Measurements from ENCODE around the gene TULP4. TPM values are rescaled to one million over a fixed set of nuclear protein-coding genes. Genes with fewer than 3 reads are reported as not detected.
A peak's percentile ranks its signal among the peaks of the same experiment; 100 is the strongest.

Gene TULP4
- total and polyA plus RNA-seq, 7 experiments from 2014 or later, result 33.3 to 79.0 (median 51.8) TPM

DNA sequence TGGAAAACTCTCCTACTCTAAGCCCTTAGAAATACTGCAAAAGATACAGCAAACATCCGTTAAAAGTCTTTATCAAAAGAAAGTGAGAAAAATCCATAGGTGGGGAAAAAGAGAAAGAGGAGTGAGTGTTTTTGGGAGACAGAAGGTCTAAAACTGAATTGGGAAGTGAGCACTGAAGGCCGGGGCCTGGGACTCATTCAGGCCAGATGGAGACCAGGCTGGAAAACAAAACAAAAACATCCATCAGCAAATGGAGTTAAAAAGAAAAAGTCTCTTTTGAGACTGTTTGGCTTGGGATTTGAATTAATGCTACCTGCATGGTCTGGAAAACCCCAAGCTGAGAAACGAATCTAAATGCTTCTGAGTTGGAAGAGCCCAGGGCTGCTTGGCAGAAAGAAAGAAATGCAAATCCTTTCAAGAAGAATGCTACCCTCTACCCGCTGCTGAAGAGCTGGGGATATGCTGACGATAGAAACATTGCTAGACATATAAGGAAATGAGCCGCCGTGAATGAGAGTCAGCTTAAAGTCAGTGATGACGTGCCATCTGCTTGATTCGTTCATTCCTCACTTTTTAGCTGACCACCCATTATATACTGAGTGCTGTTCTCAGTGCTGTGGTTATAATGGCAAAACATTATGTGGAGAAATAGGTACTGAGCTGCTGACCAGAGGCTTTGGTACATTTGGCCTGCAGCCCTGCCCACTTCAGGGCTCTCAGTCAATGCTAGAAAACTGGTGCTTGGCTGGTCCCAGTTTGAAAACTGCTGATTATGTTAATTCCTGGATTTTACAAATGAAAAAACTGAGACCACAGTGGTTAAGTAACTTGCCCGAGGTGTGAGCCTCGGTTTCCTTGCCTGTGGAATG lies 28.0 kb upstream of the TULP4 start:
- peak in 1 of 9 donors; percentile 8 for DNase-seq
- peak overlapping the region in 2 of 10 donors; percentile 30 to 48 for H3K4me3 Mint-ChIP-seq
- Histone ChIP-seq H3K27ac (ENCODE audit: low read depth, low read length) (no peak overlapping the region), H3K27me3 (ENCODE audit: control insufficient read depth in 2 of 2, insufficient read depth in 2 of 2, low read length in 2 of 2) (no peaks in the 10 kb centered on the region), H3K9me3 (ENCODE audit: control insufficient read depth in 2 of 3, low read length in 3 of 3) (no peaks in the 10 kb centered on the region), H3K4me1 (ENCODE audit: control insufficient read depth in 2 of 2, insufficient read depth in 2 of 2, low read length in 2 of 2) (peaks cover 13 to 40% of the 10 kb centered on the region in 2 donors), H3K36me3 (ENCODE audit: control insufficient read depth in 2 of 3, insufficient read depth in 3 of 3, low read length in 3 of 3) (no peaks in the 10 kb centered on the region), H3K4me3 (ENCODE audit: low read length) (no peak overlapping the region)
- CTCF ChIA-PET, result interaction anchor here (1.4 kb wide), 1 partner anchor 63 kb away, joined by 3 read pairs; no protein-coding TSS in a partner anchor
- peaks cover 0 to 13% (median 4%) of the 10 kb centered on the region in 5 donors for H3K36me3 Mint-ChIP-seq
- no peaks in the 10 kb centered on the region for H3K9me3 Mint-ChIP-seq
- no peaks in the 10 kb centered on the region for H3K27me3 Mint-ChIP-seq
- peaks cover 19 to 64% (median 40%) of the 10 kb centered on the region in 7 donors for H3K4me1 Mint-ChIP-seq
- POLR2A ChIA-PET, result interaction anchor here (0.7 to 1.3 kb wide), 2 partner anchors 9 to 50 kb away, joined by 3 read pairs; no protein-coding TSS in a partner anchor
- intact Hi-C loops (cut with micrococcal nuclease), result no loop called here
- peak overlapping the region in 8 of 9 donors; percentile 7 to 82 (median 63) for H3K27ac Mint-ChIP-seq
- peak; percentile 64 for ATAC-seq

DNA sequence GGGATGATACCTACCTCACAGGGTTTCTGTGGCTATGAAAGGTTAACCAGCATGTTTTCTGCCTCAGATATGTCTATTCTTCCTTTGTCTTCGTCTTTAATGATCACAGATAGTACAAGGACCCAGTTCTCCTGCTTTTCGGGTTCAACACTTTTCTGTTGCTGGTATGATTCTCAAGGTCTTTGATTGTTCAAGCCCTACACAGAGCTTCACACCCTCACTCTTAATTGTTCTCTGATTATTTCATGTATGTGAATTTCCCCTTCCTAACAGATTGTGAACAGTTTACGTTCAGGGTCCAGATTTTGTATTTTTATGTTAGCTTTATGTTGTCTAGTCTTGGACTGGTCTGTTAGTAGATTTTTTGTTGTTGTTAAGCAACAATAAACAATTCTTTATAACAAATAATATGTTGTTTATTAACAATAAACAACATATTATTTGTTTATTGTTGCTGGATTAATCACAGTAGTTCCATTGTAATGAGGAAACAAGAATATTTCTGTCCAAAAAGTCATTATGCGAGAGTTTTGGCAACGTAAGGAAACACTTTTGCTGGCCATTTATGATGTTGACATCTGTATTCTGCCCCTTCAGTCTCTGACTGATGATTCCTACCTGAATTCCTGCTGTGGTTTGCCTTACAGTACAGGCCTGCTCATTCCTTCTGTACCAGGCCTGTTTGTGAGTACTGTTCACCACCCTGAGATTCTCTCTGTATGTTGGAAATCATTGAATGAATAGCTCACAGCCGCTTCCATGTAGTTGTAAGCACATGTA lies 27.2 kb upstream of the TULP4 start:
- Histone ChIP-seq H3K4me3 (ENCODE audit: low read length) (no peak overlapping the region), H3K9me3 (ENCODE audit: control insufficient read depth in 2 of 3, low read length in 3 of 3) (no peaks in the 10 kb centered on the region), H3K27me3 (ENCODE audit: control insufficient read depth in 2 of 2, insufficient read depth in 2 of 2, low read length in 2 of 2) (no peaks in the 10 kb centered on the region), H3K36me3 (ENCODE audit: control insufficient read depth in 2 of 3, insufficient read depth in 3 of 3, low read length in 3 of 3) (no peaks in the 10 kb centered on the region), H3K27ac (ENCODE audit: low read depth, low read length) (no peak overlapping the region), H3K4me1 (ENCODE audit: control insufficient read depth in 2 of 2, insufficient read depth in 2 of 2, low read length in 2 of 2) (peaks cover 18 to 47% of the 10 kb centered on the region in 2 donors)
- no peak for ATAC-seq
- peak overlapping the region in 1 of 10 donors; percentile 5 for H3K4me3 Mint-ChIP-seq
- H3K4me1 Mint-ChIP-seq, result peaks cover 23 to 72% (median 47%) of the 10 kb centered on the region in 7 donors
- DNase-seq, result no peak
- intact Hi-C loops (cut with micrococcal nuclease), result no loop called here
- H3K27ac Mint-ChIP-seq, result peak overlapping the region in 3 of 9 donors; percentile 50 to 54 (median 50)
- peaks cover 0 to 15% (median 4%) of the 10 kb centered on the region in 5 donors for H3K36me3 Mint-ChIP-seq
- ChIA-PET CTCF (interaction anchor here (0.6 to 1.4 kb wide), 3 partner anchors 42 to 1732 kb away, joined by 3 to 4 read pairs (median 3); no protein-coding TSS in a partner anchor), POLR2A (interaction anchor here (0.7 to 1.3 kb wide), 2 partner anchors 10 to 51 kb away, joined by 3 read pairs; no protein-coding TSS in a partner anchor)
- no peaks in the 10 kb centered on the region for H3K9me3 Mint-ChIP-seq
- H3K27me3 Mint-ChIP-seq, result no peaks in the 10 kb centered on the region

DNA sequence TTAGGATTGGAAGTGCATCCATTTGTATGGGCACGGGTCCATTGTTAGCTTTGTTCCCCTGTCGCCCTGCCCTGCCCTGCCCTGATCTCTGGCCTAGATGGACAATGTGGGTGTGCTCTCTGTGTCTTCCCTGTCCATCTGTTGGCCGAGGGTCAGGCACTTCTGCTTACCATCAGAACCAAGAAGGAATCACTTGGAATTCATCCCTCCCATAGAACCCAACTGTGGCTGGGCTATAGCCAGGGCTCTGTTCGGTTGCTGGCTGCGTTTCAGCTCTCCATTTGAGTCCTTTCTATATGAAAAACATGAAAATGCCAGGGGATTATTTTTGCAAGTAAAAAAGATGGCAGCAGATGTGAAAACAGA lies 26.6 kb upstream of the TULP4 start:
- CTCF ChIA-PET, result interaction anchor here (0.6 to 1.3 kb wide), 2 partner anchors 64 to 1731 kb away, joined by 3 read pairs; no protein-coding TSS in a partner anchor
- Mint-ChIP-seq H3K36me3 (peaks cover 0 to 12% (median 4%) of the 10 kb centered on the region in 5 donors), H3K4me1 (peaks cover 29 to 75% (median 53%) of the 10 kb centered on the region in 7 donors), H3K27ac (peak overlapping the region in 4 of 9 donors; percentile 41 to 50 (median 48)), H3K9me3 (no peaks in the 10 kb centered on the region), H3K27me3 (no peaks in the 10 kb centered on the region), H3K4me3 (peak overlapping the region in 1 of 10 donors; percentile 5)
- intact Hi-C loops (cut with micrococcal nuclease), result no loop called here
- Histone ChIP-seq H3K9me3 (ENCODE audit: control insufficient read depth in 2 of 3, low read length in 3 of 3) (no peaks in the 10 kb centered on the region), H3K27me3 (ENCODE audit: control insufficient read depth in 2 of 2, insufficient read depth in 2 of 2, low read length in 2 of 2) (no peaks in the 10 kb centered on the region), H3K27ac (ENCODE audit: low read depth, low read length) (no peak overlapping the region), H3K4me1 (ENCODE audit: control insufficient read depth in 2 of 2, insufficient read depth in 2 of 2, low read length in 2 of 2) (peaks cover 22 to 51% of the 10 kb centered on the region in 2 donors), H3K36me3 (ENCODE audit: control insufficient read depth in 2 of 3, insufficient read depth in 3 of 3, low read length in 3 of 3) (no peaks in the 10 kb centered on the region), H3K4me3 (ENCODE audit: low read length) (no peak overlapping the region)
- DNase-seq (no peak), ATAC-seq (no peak)
- POLR2A ChIA-PET, result no interaction called here

- Histone ChIP-seq H3K4me1 (ENCODE audit: control insufficient read depth in 2 of 2, insufficient read depth in 2 of 2, low read length in 2 of 2) (peaks cover 22 to 57% of the 10 kb centered on the region in 2 donors), H3K27me3 (ENCODE audit: control insufficient read depth in 2 of 2, insufficient read depth in 2 of 2, low read length in 2 of 2) (no peaks in the 10 kb centered on the region), H3K9me3 (ENCODE audit: control insufficient read depth in 2 of 3, low read length in 3 of 3) (no peaks in the 10 kb centered on the region), H3K4me3 (ENCODE audit: low read length) (no peak overlapping the region), H3K36me3 (ENCODE audit: control insufficient read depth in 2 of 3, insufficient read depth in 3 of 3, low read length in 3 of 3) (no peaks in the 10 kb centered on the region), H3K27ac (ENCODE audit: low read depth, low read length) (no peak overlapping the region)
- intact Hi-C loops (cut with micrococcal nuclease), result no loop called here
- POLR2A ChIA-PET, result interaction anchor here (0.6 kb wide), 1 partner anchor 42 kb away, joined by 3 read pairs; no protein-coding TSS in a partner anchor
- peaks cover 0 to 12% (median 4%) of the 10 kb centered on the region in 5 donors for H3K36me3 Mint-ChIP-seq
- CTCF ChIA-PET, result interaction anchor here (1.3 kb wide), 1 partner anchor 65 kb away, joined by 3 read pairs; no protein-coding TSS in a partner anchor
- H3K27ac Mint-ChIP-seq, result peak overlapping the region in 2 of 9 donors; percentile 5 to 50
- H3K4me3 Mint-ChIP-seq, result no peak overlapping the region
- H3K27me3 Mint-ChIP-seq, result no peaks in the 10 kb centered on the region
- H3K4me1 Mint-ChIP-seq, result peaks cover 32 to 80% (median 61%) of the 10 kb centered on the region in 7 donors
- H3K9me3 Mint-ChIP-seq, result no peaks in the 10 kb centered on the region
- ATAC-seq (no peak), DNase-seq (no peak)
Observed at GRCh38 chr6:158286413-158286812, 25.9 kb upstream of the TULP4 start.

GRCh38 chr6:158287047-158287446 lies 25.2 kb upstream of the TULP4 start:
- peaks cover 0 to 12% (median 4%) of the 10 kb centered on the region in 5 donors for H3K36me3 Mint-ChIP-seq
- peaks cover 34 to 83% (median 67%) of the 10 kb centered on the region in 7 donors for H3K4me1 Mint-ChIP-seq
- no peaks in the 10 kb centered on the region for H3K27me3 Mint-ChIP-seq
- Histone ChIP-seq H3K36me3 (ENCODE audit: control insufficient read depth in 2 of 3, insufficient read depth in 3 of 3, low read length in 3 of 3) (no peaks in the 10 kb centered on the region), H3K27ac (ENCODE audit: low read depth, low read length) (no peak overlapping the region), H3K4me3 (ENCODE audit: low read length) (no peak overlapping the region), H3K4me1 (ENCODE audit: control insufficient read depth in 2 of 2, insufficient read depth in 2 of 2, low read length in 2 of 2) (peaks cover 22 to 58% of the 10 kb centered on the region in 2 donors), H3K9me3 (ENCODE audit: control insufficient read depth in 2 of 3, low read length in 3 of 3) (no peaks in the 10 kb centered on the region), H3K27me3 (ENCODE audit: control insufficient read depth in 2 of 2, insufficient read depth in 2 of 2, low read length in 2 of 2) (no peaks in the 10 kb centered on the region)
- no peaks in the 10 kb centered on the region for H3K9me3 Mint-ChIP-seq
- peak overlapping the region in 2 of 9 donors; percentile 5 to 50 for H3K27ac Mint-ChIP-seq
- intact Hi-C loops (cut with micrococcal nuclease), result no loop called here
- CTCF ChIA-PET, result interaction anchor here (1.3 kb wide), 1 partner anchor 66 kb away, joined by 3 read pairs; no protein-coding TSS in a partner anchor
- ATAC-seq, result no peak
- DNase-seq, result no peak
- POLR2A ChIA-PET, result no interaction called here
- no peak overlapping the region for H3K4me3 Mint-ChIP-seq

- CTCF ChIA-PET, result no interaction called here
- peak; percentile 58 for ATAC-seq
- peak overlapping the region; percentile 28 to 95 (median 86) for H3K27ac Mint-ChIP-seq
Observed at GRCh38 chr6:158290040-158290439, 22.2 kb upstream of the TULP4 start.

More at GRCh38 chr6:158290040-158290439, 22.2 kb upstream of the TULP4 start:
- Mint-ChIP-seq H3K4me3 (peak overlapping the region; percentile 61 to 93 (median 83)), H3K27me3 (no peaks in the 10 kb centered on the region), H3K36me3 (peaks cover 4 to 17% (median 14%) of the 10 kb centered on the region in 5 donors), H3K4me1 (peaks cover 26 to 70% (median 52%) of the 10 kb centered on the region in 7 donors), H3K9me3 (no peaks in the 10 kb centered on the region)
- peak in 3 of 9 donors; percentile 12 to 19 (median 14) for DNase-seq
- no peaks in the 10 kb centered on the region for H3K27me3 ChIP-seq (ENCODE audit: control insufficient read depth in 2 of 2, insufficient read depth in 2 of 2, low read length in 2 of 2)
- H3K36me3 ChIP-seq (ENCODE audit: control insufficient read depth in 2 of 3, insufficient read depth in 3 of 3, low read length in 3 of 3), result no peaks in the 10 kb centered on the region
- POLR2A ChIA-PET, result interaction anchor here (1.1 kb wide), 1 partner anchor 17 kb away, joined by 4 read pairs; no protein-coding TSS in a partner anchor
- peaks cover 10 to 38% of the 10 kb centered on the region in 2 donors for H3K4me1 ChIP-seq (ENCODE audit: control insufficient read depth in 2 of 2, insufficient read depth in 2 of 2, low read length in 2 of 2)
- peak overlapping the region; percentile 33 for H3K4me3 ChIP-seq (ENCODE audit: low read length)
- H3K9me3 ChIP-seq (ENCODE audit: control insufficient read depth in 2 of 3, low read length in 3 of 3), result no peaks in the 10 kb centered on the region
- intact Hi-C loops (cut with micrococcal nuclease), result loop anchor here (1.0 to 5.0 kb wide), 6 partner anchors 19 to 271 kb away; partner anchors contain the start of gene TMEM181 (in 1 of the 2)
- H3K27ac ChIP-seq (ENCODE audit: low read depth, low read length), result peak overlapping the region; percentile 23

Measured in naive thymus-derived CD4-positive, alpha-beta T cell (primary cell).